Measurements from ENCODE around the gene UXT.

UXT gene

DNA sequence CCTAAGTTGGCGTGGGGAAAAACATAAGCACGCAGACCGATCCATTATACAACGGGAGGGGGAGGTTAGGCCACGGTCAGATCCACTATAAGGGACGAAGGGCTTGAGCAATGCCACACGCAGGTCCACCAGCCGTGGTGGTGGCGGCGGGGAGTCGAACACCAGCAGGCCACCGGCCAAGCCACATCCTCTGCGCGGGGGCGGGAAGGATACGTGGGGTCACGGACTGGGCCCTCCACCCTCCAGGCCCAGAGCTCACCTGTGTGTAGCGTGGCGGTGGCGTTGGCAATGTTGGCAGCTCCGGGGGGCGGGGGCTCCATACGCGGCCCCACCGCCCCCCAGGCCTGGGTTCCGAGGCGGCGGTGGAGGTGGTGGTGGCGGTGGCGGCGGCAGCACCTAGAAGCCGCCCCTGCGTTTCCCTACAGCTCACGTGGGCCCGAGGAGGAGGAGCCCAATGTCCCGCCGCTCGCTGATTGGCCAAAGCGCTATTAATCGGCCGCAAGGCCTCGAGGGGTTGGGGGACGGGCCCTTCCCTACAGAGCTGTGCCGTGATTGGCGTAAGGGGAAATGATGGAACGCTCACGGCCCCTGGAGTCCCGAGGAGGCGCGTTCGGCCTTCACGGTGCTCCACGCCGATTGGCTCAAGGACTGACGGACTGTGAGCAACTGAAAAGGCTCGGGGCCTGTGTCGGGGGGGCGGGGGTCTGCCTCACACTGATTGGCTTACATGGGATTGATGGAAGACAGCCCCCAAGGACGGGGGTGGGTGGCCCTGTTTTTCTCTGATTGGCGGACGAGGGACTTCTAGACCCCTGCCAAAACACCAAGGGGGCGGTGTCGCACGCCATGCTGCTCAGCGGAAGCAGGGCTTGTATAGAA lies 8.6 kb downstream of the UXT start, which contains the start of gene ELK1 (continued):
- TF ChIP-seq, protein P1, sequence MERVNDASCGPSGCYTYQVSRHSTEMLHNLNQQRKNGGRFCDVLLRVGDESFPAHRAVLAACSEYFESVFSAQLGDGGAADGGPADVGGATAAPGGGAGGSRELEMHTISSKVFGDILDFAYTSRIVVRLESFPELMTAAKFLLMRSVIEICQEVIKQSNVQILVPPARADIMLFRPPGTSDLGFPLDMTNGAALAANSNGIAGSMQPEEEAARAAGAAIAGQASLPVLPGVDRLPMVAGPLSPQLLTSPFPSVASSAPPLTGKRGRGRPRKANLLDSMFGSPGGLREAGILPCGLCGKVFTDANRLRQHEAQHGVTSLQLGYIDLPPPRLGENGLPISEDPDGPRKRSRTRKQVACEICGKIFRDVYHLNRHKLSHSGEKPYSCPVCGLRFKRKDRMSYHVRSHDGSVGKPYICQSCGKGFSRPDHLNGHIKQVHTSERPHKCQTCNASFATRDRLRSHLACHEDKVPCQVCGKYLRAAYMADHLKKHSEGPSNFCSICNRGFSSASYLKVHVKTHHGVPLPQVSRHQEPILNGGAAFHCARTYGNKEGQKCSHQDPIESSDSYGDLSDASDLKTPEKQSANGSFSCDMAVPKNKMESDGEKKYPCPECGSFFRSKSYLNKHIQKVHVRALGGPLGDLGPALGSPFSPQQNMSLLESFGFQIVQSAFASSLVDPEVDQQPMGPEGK (tag by site-specific recombination; IDR thresholded peaks at IDR 0.05), result peak; percentile 93
- TF ChIP-seq ZNF169 (tag by site-specific recombination; IDR thresholded peaks at IDR 0.05), result no peak
- no peak for TF ChIP-seq SETDB1 (IDR thresholded peaks at IDR 0.05; ENCODE audit: insufficient read length, low read length)
- TF ChIP-seq IKZF3 (tag by site-specific recombination; IDR thresholded peaks at IDR 0.05), result no peak
- TF ChIP-seq ZNF747 (tag by site-specific recombination; IDR thresholded peaks at IDR 0.05), result no peak
- TF ChIP-seq, protein P2, sequence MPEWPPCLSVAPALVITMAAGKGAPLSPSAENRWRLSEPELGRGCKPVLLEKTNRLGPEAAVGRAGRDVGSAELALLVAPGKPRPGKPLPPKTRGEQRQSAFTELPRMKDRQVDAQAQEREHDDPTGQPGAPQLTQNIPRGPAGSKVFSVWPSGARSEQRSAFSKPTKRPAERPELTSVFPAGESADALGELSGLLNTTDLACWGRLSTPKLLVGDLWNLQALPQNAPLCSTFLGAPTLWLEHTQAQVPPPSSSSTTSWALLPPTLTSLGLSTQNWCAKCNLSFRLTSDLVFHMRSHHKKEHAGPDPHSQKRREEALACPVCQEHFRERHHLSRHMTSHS (tag by site-specific recombination; IDR thresholded peaks at IDR 0.05), result no peak
- no peak for TF ChIP-seq ZNF138 (tag by site-specific recombination; IDR thresholded peaks at IDR 0.05; ENCODE audit: borderline replicate concordance)
- peak; percentile 94 for TF ChIP-seq KLF9 (tag by site-specific recombination; IDR thresholded peaks at IDR 0.05; ENCODE audit: low read depth)
- TF ChIP-seq GLI2 (tag by site-specific recombination; IDR thresholded peaks at IDR 0.05; ENCODE audit: borderline replicate concordance, low read depth), result no peak
- no peak for TF ChIP-seq HOXD13 (CRISPR knock-in tag; IDR thresholded peaks at IDR 0.05; ENCODE audit: borderline replicate concordance)
- no peak for TF ChIP-seq ZNF510 (tag by site-specific recombination; IDR thresholded peaks at IDR 0.05; ENCODE audit: insufficient replicate concordance)
- TF ChIP-seq ZNF76 (tag by site-specific recombination; IDR thresholded peaks at IDR 0.05; ENCODE audit: borderline replicate concordance, low read depth), result peak; percentile 64; the same call in 1 of the 2 replicates
- TF ChIP-seq ZFP69B (tag by site-specific recombination; IDR thresholded peaks at IDR 0.05), result 0 out of 2 replicates have a peak, but pooled peaks have one; percentile 48
- TF ChIP-seq ZFP37 (tag by site-specific recombination; IDR thresholded peaks at IDR 0.05), result no peak; the same call in 1 of the 2 replicates
- TF ChIP-seq, protein P3, sequence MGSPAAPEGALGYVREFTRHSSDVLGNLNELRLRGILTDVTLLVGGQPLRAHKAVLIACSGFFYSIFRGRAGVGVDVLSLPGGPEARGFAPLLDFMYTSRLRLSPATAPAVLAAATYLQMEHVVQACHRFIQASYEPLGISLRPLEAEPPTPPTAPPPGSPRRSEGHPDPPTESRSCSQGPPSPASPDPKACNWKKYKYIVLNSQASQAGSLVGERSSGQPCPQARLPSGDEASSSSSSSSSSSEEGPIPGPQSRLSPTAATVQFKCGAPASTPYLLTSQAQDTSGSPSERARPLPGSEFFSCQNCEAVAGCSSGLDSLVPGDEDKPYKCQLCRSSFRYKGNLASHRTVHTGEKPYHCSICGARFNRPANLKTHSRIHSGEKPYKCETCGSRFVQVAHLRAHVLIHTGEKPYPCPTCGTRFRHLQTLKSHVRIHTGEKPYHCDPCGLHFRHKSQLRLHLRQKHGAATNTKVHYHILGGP (tag by site-specific recombination; IDR thresholded peaks at IDR 0.05), result no peak
- TF ChIP-seq ZNF549 (tag by site-specific recombination; IDR thresholded peaks at IDR 0.05), result no peak
- no peak for TF ChIP-seq ZNF23 (tag by site-specific recombination; IDR thresholded peaks at IDR 0.05; ENCODE audit: borderline replicate concordance)
- TF ChIP-seq, protein P4, sequence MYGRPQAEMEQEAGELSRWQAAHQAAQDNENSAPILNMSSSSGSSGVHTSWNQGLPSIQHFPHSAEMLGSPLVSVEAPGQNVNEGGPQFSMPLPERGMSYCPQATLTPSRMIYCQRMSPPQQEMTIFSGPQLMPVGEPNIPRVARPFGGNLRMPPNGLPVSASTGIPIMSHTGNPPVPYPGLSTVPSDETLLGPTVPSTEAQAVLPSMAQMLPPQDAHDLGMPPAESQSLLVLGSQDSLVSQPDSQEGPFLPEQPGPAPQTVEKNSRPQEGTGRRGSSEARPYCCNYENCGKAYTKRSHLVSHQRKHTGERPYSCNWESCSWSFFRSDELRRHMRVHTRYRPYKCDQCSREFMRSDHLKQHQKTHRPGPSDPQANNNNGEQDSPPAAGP (tag by site-specific recombination; IDR thresholded peaks at IDR 0.05), result no peak; the same call in 1 of the 2 replicates
- TF ChIP-seq KLF1 (tag by site-specific recombination; IDR thresholded peaks at IDR 0.05), result peak; percentile 33; the same call in 1 of the 2 replicates
- TF ChIP-seq ZNF664 (tag by site-specific recombination; IDR thresholded peaks at IDR 0.05), result no peak
- TF ChIP-seq ZNF174 (tag by site-specific recombination; IDR thresholded peaks at IDR 0.05), result no peak
- TF ChIP-seq, protein P5, sequence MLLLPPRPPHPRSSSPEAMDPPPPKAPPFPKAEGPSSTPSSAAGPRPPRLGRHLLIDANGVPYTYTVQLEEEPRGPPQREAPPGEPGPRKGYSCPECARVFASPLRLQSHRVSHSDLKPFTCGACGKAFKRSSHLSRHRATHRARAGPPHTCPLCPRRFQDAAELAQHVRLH (tag by site-specific recombination; IDR thresholded peaks at IDR 0.05), result peak; percentile 29; the same call in 1 of the 2 replicates
- peak; percentile 42 for TF ChIP-seq ZNF600 (tag by site-specific recombination; IDR thresholded peaks at IDR 0.05)
- no peak for TF ChIP-seq ZNF366 (tag by site-specific recombination; conservative IDR thresholded peaks at IDR 0.05)
- peak; percentile 95 for TF ChIP-seq GLIS2 (tag by site-specific recombination; IDR thresholded peaks at IDR 0.05)
- no peak for TF ChIP-seq ZNF658 (tag by site-specific recombination; IDR thresholded peaks at IDR 0.05)
- no peak for TF ChIP-seq ZNF544 (tag by site-specific recombination; IDR thresholded peaks at IDR 0.05)
- no peak for TF ChIP-seq GFI1B (tag by site-specific recombination; IDR thresholded peaks at IDR 0.05)
- no peak for TF ChIP-seq ZBTB21 (tag by site-specific recombination; IDR thresholded peaks at IDR 0.05)
- no peak for TF ChIP-seq ZFP3 (tag by site-specific recombination; IDR thresholded peaks at IDR 0.05; ENCODE audit: low read depth)
- TF ChIP-seq ZBTB20 (tag by site-specific recombination; IDR thresholded peaks at IDR 0.05), result no peak; the same call in 1 of the 2 replicates
- no peak for TF ChIP-seq ZNF16 (tag by site-specific recombination; IDR thresholded peaks at IDR 0.05; ENCODE audit: low read depth)
- no peak for TF ChIP-seq ZBTB8A (tag by site-specific recombination; IDR thresholded peaks at IDR 0.05)
- TF ChIP-seq OVOL3 (tag by site-specific recombination; IDR thresholded peaks at IDR 0.05), result no peak
- TF ChIP-seq SP7 (tag by site-specific recombination; IDR thresholded peaks at IDR 0.05), result peak; percentile 31; the same call in 1 of the 2 replicates
